ENCODE data around the gene SLC5A10. TPM values are rescaled to one million over a fixed set of nuclear protein-coding genes. Genes with fewer than 3 reads are reported as not detected.

Gene SLC5A10
- total RNA-seq, 2 experiments from 2014 or later: not detected

GRCh38 chr17:18968945-18969887, 17.3 kb downstream of the SLC5A10 start:
- peaks cover 19% of the 10 kb centered on the region for H3K4me1 ChIP-seq (ENCODE audit: insufficient read depth, low read length)
- Mint-ChIP-seq H3K4me1 (ENCODE audit: low read depth) (peaks cover 14% of the 10 kb centered on the region), H3K36me3 (ENCODE audit: low read depth) (peaks cover 6% of the 10 kb centered on the region), H3K4me3 (no peak overlapping the region), H3K27me3 (no peaks in the 10 kb centered on the region), H3K27ac (no peak overlapping the region), H3K9me3 (no peaks in the 10 kb centered on the region)
- H3K27ac ChIP-seq (ENCODE audit: low read depth in 1 of 2, low read length in 2 of 2): no peak overlapping the region
- no peaks in the 10 kb centered on the region for H3K27me3 ChIP-seq (ENCODE audit: control insufficient read depth in 1 of 2, insufficient read depth in 2 of 2, low read length in 2 of 2)
- peaks cover 3% of the 10 kb centered on the region for H3K36me3 ChIP-seq (ENCODE audit: insufficient read depth, low read length)
- no peak for DNase-seq
- POLR2A ChIA-PET: no interaction called here
- CTCF ChIA-PET: interaction anchor here (0.6 to 1.0 kb wide), 2 partner anchors 8 to 15 kb away, joined by 3 read pairs; no protein-coding TSS in a partner anchor
- TF ChIP-seq CTCF (IDR thresholded peaks at IDR 0.05): no peak
- ATAC-seq (ENCODE audit: poor library complexity): no peak
- H3K9me3 ChIP-seq (ENCODE audit: control insufficient read depth in 1 of 2, insufficient read depth in 1 of 2, low read length in 2 of 2): no peaks in the 10 kb centered on the region
- intact Hi-C loops (cut with DNase I, micrococcal nuclease): loop anchor here in 1 of 2 experiments (5.0 kb wide), 1 partner anchor 38 kb away; no protein-coding TSS in a partner anchor
- no peak overlapping the region for H3K4me3 ChIP-seq (ENCODE audit: low read length)

GRCh38 chr17:18970582-18971480, 18.9 kb downstream of the SLC5A10 start:
- POLR2A ChIA-PET: no interaction called here
- intact Hi-C loops (cut with DNase I, micrococcal nuclease): no loop called here
- Mint-ChIP-seq H3K27me3 (no peaks in the 10 kb centered on the region), H3K36me3 (ENCODE audit: low read depth) (peaks cover 6% of the 10 kb centered on the region), H3K27ac (no peak overlapping the region), H3K9me3 (no peaks in the 10 kb centered on the region), H3K4me1 (ENCODE audit: low read depth) (peaks cover 14% of the 10 kb centered on the region), H3K4me3 (no peak overlapping the region)
- H3K4me1 ChIP-seq (ENCODE audit: insufficient read depth, low read length): peaks cover 19% of the 10 kb centered on the region
- no peak overlapping the region for H3K4me3 ChIP-seq (ENCODE audit: low read length)
- no peaks in the 10 kb centered on the region for H3K27me3 ChIP-seq (ENCODE audit: control insufficient read depth in 1 of 2, insufficient read depth in 2 of 2, low read length in 2 of 2)
- DNase-seq (no peak), ATAC-seq (ENCODE audit: poor library complexity) (no peak)
- CTCF ChIA-PET: interaction anchor here (1.0 kb wide), 1 partner anchor 10 kb away, joined by 3 read pairs; no protein-coding TSS in a partner anchor
- TF ChIP-seq CTCF (IDR thresholded peaks at IDR 0.05): no peak
- H3K27ac ChIP-seq (ENCODE audit: low read depth in 1 of 2, low read length in 2 of 2): no peak overlapping the region
- H3K9me3 ChIP-seq (ENCODE audit: control insufficient read depth in 1 of 2, insufficient read depth in 1 of 2, low read length in 2 of 2): no peaks in the 10 kb centered on the region
- peaks cover 3% of the 10 kb centered on the region for H3K36me3 ChIP-seq (ENCODE audit: insufficient read depth, low read length)

GRCh38 chr17:18971801-18972200, 19.8 kb downstream of the SLC5A10 start:
- no peak for ATAC-seq (ENCODE audit: poor library complexity)
- no peaks in the 10 kb centered on the region for H3K9me3 Mint-ChIP-seq
- no peak overlapping the region for H3K4me3 ChIP-seq (ENCODE audit: low read length)
- H3K9me3 ChIP-seq (ENCODE audit: control insufficient read depth in 1 of 2, insufficient read depth in 1 of 2, low read length in 2 of 2): no peaks in the 10 kb centered on the region
- H3K36me3 Mint-ChIP-seq (ENCODE audit: low read depth): peaks cover 10% of the 10 kb centered on the region
- ChIA-PET CTCF (no interaction called here), POLR2A (no interaction called here)
- H3K27me3 ChIP-seq (ENCODE audit: control insufficient read depth in 1 of 2, insufficient read depth in 2 of 2, low read length in 2 of 2): no peaks in the 10 kb centered on the region
- no peaks in the 10 kb centered on the region for H3K27me3 Mint-ChIP-seq
- H3K27ac ChIP-seq (ENCODE audit: low read depth in 1 of 2, low read length in 2 of 2): no peak overlapping the region
- peaks cover 3% of the 10 kb centered on the region for H3K36me3 ChIP-seq (ENCODE audit: insufficient read depth, low read length)
- H3K4me3 Mint-ChIP-seq: no peak overlapping the region
- H3K4me1 ChIP-seq (ENCODE audit: insufficient read depth, low read length): peaks cover 19% of the 10 kb centered on the region
- no peak for TF ChIP-seq CTCF (IDR thresholded peaks at IDR 0.05)
- H3K4me1 Mint-ChIP-seq (ENCODE audit: low read depth): peaks cover 14% of the 10 kb centered on the region
- no peak for DNase-seq
- intact Hi-C loops (cut with DNase I, micrococcal nuclease): no loop called here
- no peak overlapping the region for H3K27ac Mint-ChIP-seq
